OCI-LY3 (cell line): ENCODE results near the gene STOX1.
"Not testable (repeated sequence)": the region's sequence is repeated elsewhere in the genome, so short reads cannot be mapped to it uniquely, and the experiment has no call there.

Experiments
- EZH2phosphoT487 ChIP-seq: fragments of 200-600 bp; shearing (Covaris generic); IDR thresholded peaks from 2 replicates; pipeline ENCODE4 v1.6.1; 2018; ENCODE audit warnings: antibody characterized with exemption, mixed run types, low read depth
- TF ChIP-seq, protein P1 (sequence below): fragments of 200-600, 300-600 bp; sonication (generic); IDR thresholded peaks from 2 replicates; pipeline ENCODE4 v1.5.1; 2014; ENCODE audit warnings: antibody characterized with exemption, low read length, low read depth

DNA sequence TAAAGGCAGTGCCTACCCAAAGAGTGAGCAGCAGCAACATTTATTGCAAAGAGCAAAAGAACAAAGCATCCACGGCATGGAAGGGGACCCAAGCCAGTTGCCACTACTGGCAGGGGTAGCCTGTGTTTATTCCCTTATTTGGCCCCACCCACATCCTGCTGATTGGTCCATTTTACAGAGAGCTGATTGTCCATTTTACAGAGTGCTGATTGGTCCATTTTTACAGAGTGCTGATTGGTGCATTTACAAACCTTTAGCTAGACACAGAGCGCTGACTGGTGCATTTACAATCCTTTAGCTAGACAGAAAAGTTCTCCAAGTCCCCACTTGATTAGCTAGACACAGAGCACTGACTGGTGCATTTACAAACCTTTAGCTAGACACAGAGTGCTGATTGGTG, 4.7 kb upstream of the STOX1 start:
- TF ChIP-seq, protein P1, sequence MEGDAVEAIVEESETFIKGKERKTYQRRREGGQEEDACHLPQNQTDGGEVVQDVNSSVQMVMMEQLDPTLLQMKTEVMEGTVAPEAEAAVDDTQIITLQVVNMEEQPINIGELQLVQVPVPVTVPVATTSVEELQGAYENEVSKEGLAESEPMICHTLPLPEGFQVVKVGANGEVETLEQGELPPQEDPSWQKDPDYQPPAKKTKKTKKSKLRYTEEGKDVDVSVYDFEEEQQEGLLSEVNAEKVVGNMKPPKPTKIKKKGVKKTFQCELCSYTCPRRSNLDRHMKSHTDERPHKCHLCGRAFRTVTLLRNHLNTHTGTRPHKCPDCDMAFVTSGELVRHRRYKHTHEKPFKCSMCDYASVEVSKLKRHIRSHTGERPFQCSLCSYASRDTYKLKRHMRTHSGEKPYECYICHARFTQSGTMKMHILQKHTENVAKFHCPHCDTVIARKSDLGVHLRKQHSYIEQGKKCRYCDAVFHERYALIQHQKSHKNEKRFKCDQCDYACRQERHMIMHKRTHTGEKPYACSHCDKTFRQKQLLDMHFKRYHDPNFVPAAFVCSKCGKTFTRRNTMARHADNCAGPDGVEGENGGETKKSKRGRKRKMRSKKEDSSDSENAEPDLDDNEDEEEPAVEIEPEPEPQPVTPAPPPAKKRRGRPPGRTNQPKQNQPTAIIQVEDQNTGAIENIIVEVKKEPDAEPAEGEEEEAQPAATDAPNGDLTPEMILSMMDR: not testable (repeated sequence)
- TF ChIP-seq EZH2phosphoT487: not testable (repeated sequence)
